Measurements from ENCODE around the gene AFDN. TPM values are rescaled to one million over a fixed set of nuclear protein-coding genes. Genes with fewer than 3 reads are reported as not detected.
A peak's percentile ranks its signal among the peaks of the same experiment; 100 is the strongest.

The AFDN gene
- total RNA-seq, 1 experiment from 2014 or later = 11.9 TPM

GRCh38 chr6:167835260-167835659 lies 8.5 kb downstream of the AFDN start:
- in situ Hi-C loops (cut with HindIII; ENCODE audit: low sequenced_read_pairs) = no loop called here
- DNase-seq (ENCODE audit: low spot score) = no peak

- in situ Hi-C loops (cut with HindIII; ENCODE audit: low sequenced_read_pairs) = no loop called here
Measured at GRCh38 chr6:167836721-167837120, 10.0 kb downstream of the AFDN start.

GRCh38 chr6:167838207-167838748 lies 11.6 kb downstream of the AFDN start:
- DNase-seq (ENCODE audit: low spot score) = no peak
- in situ Hi-C loops (cut with HindIII; ENCODE audit: low sequenced_read_pairs) = no loop called here

More at GRCh38 chr6:167836721-167837120, 10.0 kb downstream of the AFDN start:
- DNase-seq (ENCODE audit: low spot score) = no peak

GRCh38 chr6:167839343-167839742 lies 12.6 kb downstream of the AFDN start:
- no peak for DNase-seq (ENCODE audit: low spot score)
- in situ Hi-C loops (cut with HindIII; ENCODE audit: low sequenced_read_pairs) = no loop called here

GRCh38 chr6:167839755-167840154 lies 13.0 kb downstream of the AFDN start:
- in situ Hi-C loops (cut with HindIII; ENCODE audit: low sequenced_read_pairs) = no loop called here
- no peak for DNase-seq (ENCODE audit: low spot score)

- DNase-seq (ENCODE audit: low spot score) = no peak
- in situ Hi-C loops (cut with HindIII; ENCODE audit: low sequenced_read_pairs) = no loop called here
Measured at GRCh38 chr6:167840160-167840525, 13.4 kb downstream of the AFDN start.

- in situ Hi-C loops (cut with HindIII; ENCODE audit: low sequenced_read_pairs) = no loop called here
- DNase-seq (ENCODE audit: low spot score) = no peak
Measured at GRCh38 chr6:167840526-167841179, 13.9 kb downstream of the AFDN start.

- in situ Hi-C loops (cut with HindIII; ENCODE audit: low sequenced_read_pairs) = no loop called here
- DNase-seq (ENCODE audit: low spot score) = no peak
Measured at GRCh38 chr6:167841981-167842380, 15.3 kb downstream of the AFDN start.

- no peak for DNase-seq (ENCODE audit: low spot score)
- in situ Hi-C loops (cut with HindIII; ENCODE audit: low sequenced_read_pairs) = no loop called here
Measured at GRCh38 chr6:167842457-167842856, 15.7 kb downstream of the AFDN start.

GRCh38 chr6:167843023-167843422 lies 16.3 kb downstream of the AFDN start:
- no peak for DNase-seq (ENCODE audit: low spot score)
- in situ Hi-C loops (cut with HindIII; ENCODE audit: low sequenced_read_pairs) = no loop called here

GRCh38 chr6:167845856-167846255 lies 19.1 kb downstream of the AFDN start:
- no peak for DNase-seq (ENCODE audit: low spot score)
- in situ Hi-C loops (cut with HindIII; ENCODE audit: low sequenced_read_pairs) = no loop called here

- DNase-seq (ENCODE audit: low spot score) = no peak
Measured at GRCh38 chr6:167846997-167847606, 20.4 kb downstream of the AFDN start.

GRCh38 chr6:167847936-167848335 lies 21.2 kb downstream of the AFDN start:
- in situ Hi-C loops (cut with HindIII; ENCODE audit: low sequenced_read_pairs) = no loop called here
- DNase-seq (ENCODE audit: low spot score) = no peak

More at GRCh38 chr6:167846997-167847606, 20.4 kb downstream of the AFDN start:
- in situ Hi-C loops (cut with HindIII; ENCODE audit: low sequenced_read_pairs) = no loop called here

- no peak for DNase-seq (ENCODE audit: low spot score)
- in situ Hi-C loops (cut with HindIII; ENCODE audit: low sequenced_read_pairs) = no loop called here
Measured at GRCh38 chr6:167848783-167849182, 22.1 kb downstream of the AFDN start.

GRCh38 chr6:167849846-167850459 lies 23.2 kb downstream of the AFDN start:
- in situ Hi-C loops (cut with HindIII; ENCODE audit: low sequenced_read_pairs) = no loop called here
- DNase-seq (ENCODE audit: low spot score) = peak; percentile 23

GRCh38 chr6:167850782-167851181 lies 24.1 kb downstream of the AFDN start:
- DNase-seq (ENCODE audit: low spot score) = no peak
- in situ Hi-C loops (cut with HindIII; ENCODE audit: low sequenced_read_pairs) = no loop called here

GRCh38 chr6:167851370-167851952 lies 24.8 kb downstream of the AFDN start:
- in situ Hi-C loops (cut with HindIII; ENCODE audit: low sequenced_read_pairs) = no loop called here
- DNase-seq (ENCODE audit: low spot score) = no peak

GRCh38 chr6:167855825-167856425 lies 29.2 kb downstream of the AFDN start:
- no peak for DNase-seq (ENCODE audit: low spot score)
- in situ Hi-C loops (cut with HindIII; ENCODE audit: low sequenced_read_pairs) = no loop called here

- no peak for DNase-seq (ENCODE audit: low spot score)
- in situ Hi-C loops (cut with HindIII; ENCODE audit: low sequenced_read_pairs) = no loop called here
Measured at GRCh38 chr6:167856474-167856873, 29.8 kb downstream of the AFDN start.

All from G401 (cell line).